Hepatocyte (in vitro differentiated cells): ENCODE results near the gene HSPA1A.

Experiments
- CTCF ChIP-seq: fragments of 200-600 bp; sonication (generic); IDR thresholded peaks from 2 replicates; pipeline ENCODE4 v1.5.1; 2016; ENCODE audit warnings: antibody characterized with exemption, mild to moderate bottlenecking; ENCODE audit not compliant: poor library complexity
- EZH2 ChIP-seq: fragments of 200-600 bp; sonication (generic); IDR thresholded peaks from 2 replicates; pipeline ENCODE4 v1.6.1; 2016; ENCODE audit warnings: antibody characterized with exemption, mild to moderate bottlenecking, borderline replicate concordance
- EZH2phosphoT487 ChIP-seq: fragments of 200-600 bp; sonication (generic); IDR thresholded peaks from one replicate; pipeline ENCODE4 v1.6.1; 2018; ENCODE audit warnings: antibody characterized with exemption, mild to moderate bottlenecking, low read depth, moderate library complexity; ENCODE audit not compliant: unreplicated experiment, severe bottlenecking

- no peak for TF ChIP-seq CTCF
- no peak for TF ChIP-seq EZH2phosphoT487
- TF ChIP-seq EZH2: no peak
Observed at GRCh38 chr6:31765559-31765909, 49.8 kb upstream of the HSPA1A start.
